Suppressor macrophage (primary cell): ENCODE data around the gene TMEM132C.

Source experiments
- DNase-seq, 4 experiments: peaks; one replicate each; pipeline ENCODE4 v3.0.0-alpha.2; 2020 to 2022

The TMEM132C gene

GRCh38 chr12:128339126-128339520, 72.2 kb downstream of the TMEM132C start:
- no peak for DNase-seq

GRCh38 chr12:128339631-128340030, 72.7 kb downstream of the TMEM132C start:
- DNase-seq = no peak

GRCh38 chr12:128353301-128353700, 86.3 kb downstream of the TMEM132C start:
- DNase-seq = no peak

GRCh38 chr12:128356547-128356946, 89.6 kb downstream of the TMEM132C start:
- no peak for DNase-seq

GRCh38 chr12:128361400-128361995, 94.5 kb downstream of the TMEM132C start:
- no peak for DNase-seq

GRCh38 chr12:128365032-128365431, 98.1 kb downstream of the TMEM132C start:
- DNase-seq = no peak

- DNase-seq = peak in 2 of 4 experiments; percentile 4 to 18
Observed at GRCh38 chr12:128365651-128366231, 98.8 kb downstream of the TMEM132C start.

GRCh38 chr12:128367961-128368360, 101.0 kb downstream of the TMEM132C start:
- DNase-seq = no peak

GRCh38 chr12:128381541-128381940, 114.6 kb downstream of the TMEM132C start:
- DNase-seq = no peak

- DNase-seq = no peak
Observed at GRCh38 chr12:128381946-128382345, 115.0 kb downstream of the TMEM132C start.

- no peak for DNase-seq
Observed at GRCh38 chr12:128382946-128383345, 116.0 kb downstream of the TMEM132C start.

GRCh38 chr12:128383357-128383937, 116.5 kb downstream of the TMEM132C start:
- DNase-seq = no peak

GRCh38 chr12:128385736-128386135, 118.8 kb downstream of the TMEM132C start:
- DNase-seq = no peak

GRCh38 chr12:128387811-128388422, 120.9 kb downstream of the TMEM132C start:
- peak; percentile 36 to 61 (median 52) for DNase-seq

GRCh38 chr12:128388461-128389000, 121.6 kb downstream of the TMEM132C start:
- DNase-seq = no peak

- no peak for DNase-seq
Observed at GRCh38 chr12:128393346-128393745, 126.4 kb downstream of the TMEM132C start.

GRCh38 chr12:128394137-128394536, 127.2 kb downstream of the TMEM132C start:
- DNase-seq = no peak

- no peak for DNase-seq
Observed at GRCh38 chr12:128399253-128399652, 132.3 kb downstream of the TMEM132C start.

- no peak for DNase-seq
Observed at GRCh38 chr12:128402486-128403243, 135.7 kb downstream of the TMEM132C start.

- no peak for DNase-seq
Observed at GRCh38 chr12:128408669-128409068, 141.7 kb downstream of the TMEM132C start.

GRCh38 chr12:128415036-128415560, 148.1 kb downstream of the TMEM132C start:
- no peak for DNase-seq

- DNase-seq = no peak
Observed at GRCh38 chr12:128418944-128419343, 152.0 kb downstream of the TMEM132C start.

GRCh38 chr12:128420163-128420562, 153.2 kb downstream of the TMEM132C start:
- no peak for DNase-seq
